MM.1S (cell line): ENCODE measurements around the gene SH3GLB1.

Source experiments
- DNase-seq: peaks from one replicate; pipeline ENCODE4 v3.0.0-alpha.2; 2015
- H2AFZ ChIP-seq: fragments of 300-600 bp; sonication (generic); 2 replicates; pipeline ENCODE4 v1.6.0; 2016; ENCODE audit warnings: antibody characterized with exemption, low read length
- H3F3A ChIP-seq: fragments of 300-600 bp; sonication (generic); 2 replicates; pipeline ENCODE4 v1.6.1; 2016; ENCODE audit warnings: mild to moderate bottlenecking, antibody characterized with exemption, low read length, moderate library complexity, mixed read lengths; ENCODE audit not compliant: insufficient read depth
- H3K27ac ChIP-seq: fragments of 300-600 bp; sonication (generic); 2 replicates; pipeline ENCODE4 v1.5.1; 2016; ENCODE audit warnings: mild to moderate bottlenecking, low read length
- H3K27me3 ChIP-seq: fragments of 300-600 bp; sonication (generic); replicated peaks from 2 replicates; pipeline ENCODE4 v1.6.0; 2016; ENCODE audit warnings: low read length; ENCODE audit not compliant: insufficient read depth
- H3K36me3 ChIP-seq: fragments of 300-600 bp; sonication (generic); replicated peaks from 2 replicates; pipeline ENCODE4 v1.6.1; 2016; ENCODE audit warnings: mild to moderate bottlenecking, low read length, mixed read lengths; ENCODE audit not compliant: insufficient read depth
- H3K4me1 ChIP-seq: fragments of 300-600 bp; sonication (generic); 2 replicates; pipeline ENCODE4 v1.6.1; 2016; ENCODE audit warnings: low read length, mixed read lengths
- H3K4me2 ChIP-seq: fragments of 300-600 bp; sonication (generic); 2 replicates; pipeline ENCODE4 v1.6.0; 2016; ENCODE audit warnings: low read depth, low read length
- H3K4me3 ChIP-seq: fragments of 300-600 bp; sonication (generic); 2 replicates; pipeline ENCODE4 v1.5.1; 2016; ENCODE audit warnings: low read length, mixed read lengths
- H3K79me2 ChIP-seq: fragments of 300-600 bp; sonication (generic); 2 replicates; pipeline ENCODE4 v1.6.1; 2016; ENCODE audit warnings: mixed run types, low read length, mixed read lengths
- H3K9ac ChIP-seq: fragments of 300-600 bp; sonication (generic); 2 replicates; pipeline ENCODE4 v1.6.1; 2016; ENCODE audit warnings: low read length, mixed read lengths
- H3K9me2 ChIP-seq: fragments of 300-600 bp; sonication (generic); replicated peaks from 2 replicates; pipeline ENCODE4 v1.6.1; 2016; ENCODE audit warnings: mild to moderate bottlenecking, low read length, mixed read lengths; ENCODE audit not compliant: insufficient read depth
- H3K9me3 ChIP-seq: fragments of 300-600 bp; sonication (generic); replicated peaks from 2 replicates; pipeline ENCODE4 v1.6.1; 2016; ENCODE audit warnings: mild to moderate bottlenecking, low read length, mixed read lengths; ENCODE audit not compliant: insufficient read depth
- H4K20me1 ChIP-seq: fragments of 300-600 bp; sonication (generic); 2 replicates; pipeline ENCODE4 v1.6.1; 2016; ENCODE audit warnings: mild to moderate bottlenecking, low read length, moderate library complexity, mixed read lengths; ENCODE audit not compliant: insufficient read depth
- CTCF ChIP-seq: fragments of 300-600 bp; sonication (generic); IDR thresholded peaks from 2 replicates; pipeline ENCODE4 v1.5.1; 2016; ENCODE audit warnings: antibody characterized with exemption, low read length, mixed read lengths
- EZH2 ChIP-seq: fragments of 300-600 bp; sonication (generic); optimal IDR thresholded peaks from 2 replicates; pipeline ENCODE3; 2017; ENCODE audit warnings: low read depth, mild to moderate bottlenecking, antibody characterized with exemption, low read length, mixed read lengths
- EZH2phosphoT487 ChIP-seq: fragments of 300-600 bp; sonication (generic); IDR thresholded peaks from 2 replicates; pipeline ENCODE4 v1.6.1; 2018; ENCODE audit warnings: antibody characterized with exemption, low read length

Gene SH3GLB1

GRCh38 chr1:86708920-86709319, 4.5 kb downstream of the SH3GLB1 start:
- no peak overlapping the region for H3K4me3 ChIP-seq
- H2AFZ ChIP-seq, result no peak overlapping the region
- H3K9me2 ChIP-seq, result no peaks in the 10 kb centered on the region
- H3K4me1 ChIP-seq, result 0 out of 2 replicates have a peak, but pooled peaks cover 10% of the 10 kb centered on the region
- H4K20me1 ChIP-seq, result peaks cover 16% of the 10 kb centered on the region; the same call in 1 of the 2 replicates
- peaks cover 6% of the 10 kb centered on the region; the same call in 1 of the 2 replicates for H3K36me3 ChIP-seq
- no peak overlapping the region for H3K27ac ChIP-seq
- H3K27me3 ChIP-seq, result no peaks in the 10 kb centered on the region
- H3K4me2 ChIP-seq, result no peak overlapping the region
- peaks cover 14% of the 10 kb centered on the region for H3F3A ChIP-seq
- H3K79me2 ChIP-seq, result peaks cover 88% of the 10 kb centered on the region
- no peaks in the 10 kb centered on the region for H3K9me3 ChIP-seq
- H3K9ac ChIP-seq, result no peak overlapping the region
- no peak for TF ChIP-seq EZH2
- no peak for TF ChIP-seq EZH2phosphoT487
- no peak for TF ChIP-seq CTCF
- no peak for DNase-seq

DNA sequence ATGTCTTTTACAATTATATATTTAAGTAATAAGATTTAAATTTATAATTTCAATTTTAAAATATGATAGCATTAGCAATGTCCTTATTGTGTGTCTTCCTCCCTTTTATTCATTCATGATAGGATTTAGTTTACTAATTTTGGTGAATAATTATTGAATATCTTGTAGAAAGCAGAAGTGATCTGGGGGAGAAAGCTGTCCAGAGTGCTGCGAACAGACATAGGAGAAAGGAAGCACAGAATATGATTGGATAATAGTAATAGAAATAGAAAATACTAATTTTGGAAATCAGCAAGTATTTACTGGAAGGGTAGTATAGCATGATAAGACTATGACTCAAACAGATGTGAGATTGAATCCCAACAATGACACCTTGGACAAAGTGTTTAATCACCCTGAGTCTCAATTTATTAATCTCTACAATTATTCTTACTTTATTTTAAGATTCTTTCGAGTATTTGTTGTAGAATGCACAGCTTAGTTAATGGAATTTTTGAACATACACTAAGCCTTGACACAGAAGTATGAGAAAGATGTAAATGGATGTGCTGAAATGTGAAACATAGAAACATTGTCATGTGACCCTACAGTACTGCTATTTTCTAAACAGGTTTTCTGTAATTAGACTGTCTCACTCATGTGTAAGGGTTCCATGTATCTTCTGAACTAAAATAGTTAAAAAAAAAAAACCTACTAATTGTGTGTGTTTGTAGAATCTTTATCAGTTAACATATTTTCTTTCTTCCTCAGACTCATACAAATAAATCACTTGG, 7.9 kb downstream of the SH3GLB1 start:
- peaks cover 96% of the 10 kb centered on the region for H3K79me2 ChIP-seq
- no peaks in the 10 kb centered on the region for H3K27me3 ChIP-seq
- no peak overlapping the region for H2AFZ ChIP-seq
- H3K9ac ChIP-seq, result no peak overlapping the region
- no peak overlapping the region for H3K27ac ChIP-seq
- H3K36me3 ChIP-seq, result peaks cover 6% of the 10 kb centered on the region; the same call in 1 of the 2 replicates
- H3K9me3 ChIP-seq, result no peaks in the 10 kb centered on the region
- no peaks in the 10 kb centered on the region for H3K9me2 ChIP-seq
- no peaks in the 10 kb centered on the region for H3F3A ChIP-seq
- no peak for TF ChIP-seq EZH2phosphoT487
- TF ChIP-seq CTCF, result no peak
- TF ChIP-seq EZH2, result no peak
- H3K4me1 ChIP-seq, result no peaks in the 10 kb centered on the region
- no peak overlapping the region for H3K4me3 ChIP-seq
- no peak overlapping the region for H3K4me2 ChIP-seq
- peaks cover 21% of the 10 kb centered on the region for H4K20me1 ChIP-seq
- DNase-seq, result no peak

GRCh38 chr1:86713477-86713876, 9.1 kb downstream of the SH3GLB1 start:
- peaks cover 90% of the 10 kb centered on the region for H3K79me2 ChIP-seq
- H3K4me2 ChIP-seq, result no peak overlapping the region
- no peaks in the 10 kb centered on the region for H3K9me3 ChIP-seq

More at GRCh38 chr1:86713477-86713876, 9.1 kb downstream of the SH3GLB1 start:
- peaks cover 20% of the 10 kb centered on the region for H4K20me1 ChIP-seq
- H3K4me3 ChIP-seq, result no peak overlapping the region
- no peak overlapping the region for H2AFZ ChIP-seq
- no peak for DNase-seq
- H3F3A ChIP-seq, result no peaks in the 10 kb centered on the region
- H3K36me3 ChIP-seq, result peaks cover 6% of the 10 kb centered on the region; the same call in 1 of the 2 replicates
- H3K9ac ChIP-seq, result no peak overlapping the region
- no peak overlapping the region for H3K27ac ChIP-seq
- no peak for TF ChIP-seq CTCF
- TF ChIP-seq EZH2, result no peak
- no peak for TF ChIP-seq EZH2phosphoT487
- H3K9me2 ChIP-seq, result no peaks in the 10 kb centered on the region
- H3K27me3 ChIP-seq, result no peaks in the 10 kb centered on the region
- H3K4me1 ChIP-seq, result no peaks in the 10 kb centered on the region
